ENCODE data around the gene ARHGAP9.
"Not testable (repeated sequence)": the region's sequence is repeated elsewhere in the genome, so short reads cannot be mapped to it uniquely, and the experiment has no call there.

Gene ARHGAP9

GRCh38 chr12:57434517-57435223 lies 45.0 kb downstream of the ARHGAP9 start, which contains the start of gene INHBC:
Gene INHBC (plus strand): TSS chr12:57434784. CDS start chr12:57434887, 103 bp downstream.
- FAIRE-seq: no peak

- FAIRE-seq: no peak
Observed at GRCh38 chr12:57433370-57433769, 46.3 kb downstream of the ARHGAP9 start.

GRCh38 chr12:57431654-57432188 lies 47.9 kb downstream of the ARHGAP9 start:
- no peak for FAIRE-seq

- FAIRE-seq: no peak
Observed at GRCh38 chr12:57430931-57431566, 48.6 kb downstream of the ARHGAP9 start, which contains the start of gene R3HDM2. Gene R3HDM2 (minus strand): TSS chr12:57431043. CDS start chr12:57310428, 120,615 bp downstream.

GRCh38 chr12:57430112-57430930 lies 49.3 kb downstream of the ARHGAP9 start:
- no peak for FAIRE-seq

GRCh38 chr12:57429473-57430111 lies 50.1 kb downstream of the ARHGAP9 start:
- FAIRE-seq: no peak

- FAIRE-seq: no peak
Observed at GRCh38 chr12:57428965-57429364, 50.7 kb downstream of the ARHGAP9 start.

GRCh38 chr12:57426948-57427347 lies 52.7 kb downstream of the ARHGAP9 start:
- not testable (repeated sequence) for FAIRE-seq
